Fibroblast of lung (primary cell): ENCODE results near the gene TMEM132C. TPM values are rescaled to one million over a fixed set of nuclear protein-coding genes. Genes with fewer than 3 reads are reported as not detected.

Experiments used
- DNase-seq, 2 donors: peaks; one replicate each; pipeline versions ENCODE4 v3.0.0 to v3.0.0-alpha.2; 2010; ENCODE audit warnings: low read depth in 2 of 2
- H2AFZ ChIP-seq: 2 replicates; pipeline ENCODE4 v1.5.1; 2012; ENCODE audit warnings: low read length, control low read depth, inconsistent platforms
- H3K27ac ChIP-seq: 2 replicates; pipeline ENCODE4 v1.5.1; 2011; ENCODE audit warnings: low read length, control low read depth; ENCODE audit not compliant: insufficient read depth
- H3K27me3 ChIP-seq: 2 replicates; pipeline ENCODE4 v1.5.1; 2011; ENCODE audit warnings: mild to moderate bottlenecking, low read length; ENCODE audit not compliant: control insufficient read depth, insufficient read depth
- H3K36me3 ChIP-seq: 2 replicates; pipeline ENCODE4 v1.5.1; 2011; ENCODE audit warnings: low read length; ENCODE audit not compliant: control insufficient read depth, insufficient read depth
- H3K4me1 ChIP-seq: 2 replicates; pipeline ENCODE4 v1.5.1; 2011; ENCODE audit warnings: low read length; ENCODE audit not compliant: control insufficient read depth, insufficient read depth; ENCODE audit errors: extremely low read depth
- H3K4me2 ChIP-seq: 2 replicates; pipeline ENCODE4 v1.5.1; 2011; ENCODE audit warnings: low read length, control low read depth; ENCODE audit not compliant: insufficient read depth; ENCODE audit errors: extremely low read depth
- H3K4me3 ChIP-seq, 4 experiments: fragments of 200-600 bp in 1 of 4; sonication (generic) in 1 of 4; replicated peaks in 1 of 4; 2 replicates each; pipeline ENCODE4 v1.5.1; 2011 to 2016; ENCODE audit warnings: low read length in 4 of 4, low read depth in 3 of 4, mild to moderate bottlenecking in 3 of 4, control low read depth in 2 of 4, inconsistent platforms in 1 of 4, mixed read lengths in 1 of 4; ENCODE audit not compliant: insufficient read depth in 1 of 4; ENCODE audit errors: control extremely low read depth in 1 of 4
- H3K79me2 ChIP-seq: 2 replicates; pipeline ENCODE4 v1.5.1; 2012; ENCODE audit warnings: mild to moderate bottlenecking, low read length, inconsistent platforms; ENCODE audit not compliant: control insufficient read depth, insufficient read depth
- H3K9ac ChIP-seq: 2 replicates; pipeline ENCODE4 v1.5.1; 2011; ENCODE audit warnings: mild to moderate bottlenecking, low read length, control low read depth; ENCODE audit not compliant: insufficient read depth
- H3K9me3 ChIP-seq: 2 replicates; pipeline ENCODE4 v1.5.1; 2012; ENCODE audit warnings: low read depth, low read length; ENCODE audit not compliant: control insufficient read depth, insufficient read depth
- H4K20me1 ChIP-seq: 2 replicates; pipeline ENCODE4 v1.5.1; 2011; ENCODE audit warnings: low read length; ENCODE audit not compliant: control insufficient read depth, insufficient read depth; ENCODE audit errors: extremely low read depth
- EZH2 ChIP-seq: IDR thresholded peaks from 2 replicates; pipeline ENCODE4 v1.5.1; 2012; ENCODE audit warnings: low read length, control low read depth, mild to moderate bottlenecking; ENCODE audit errors: missing control alignments
- polyA plus RNA-seq, 2 donors: library from polyadenylated mRNA; depleted of rRNA in 1 of 2; stranded (reverse) in 1 of 2; unstranded in 1 of 2; fragments of >200 nt; gene quantifications; 2 replicates each; pipeline ENCODE4 v1.2.1, GENCODE V29; 2011 to 2012; ENCODE audit warnings: missing spikeins in 1 of 2
- total RNA-seq: library from RNA; depleted of rRNA; stranded (reverse); fragments of >200 nt; gene quantifications from 2 replicates; pipeline ENCODE4 v1.2.1, GENCODE V29; 2014
- TF ChIP-seq, protein P1 (sequence below), 2 donors: IDR thresholded peaks in 1 of 2; conservative IDR thresholded peaks in 1 of 2; 1 replicate in 1 of 2; 2 replicates in 1 of 2; pipeline ENCODE4 v1.5.1; 2011 to 2012; ENCODE audit warnings: low read length in 2 of 2, control low read depth in 1 of 2, inconsistent platforms in 1 of 2, low read depth in 1 of 2, mild to moderate bottlenecking in 1 of 2

Gene TMEM132C
- total and polyA plus RNA-seq, 2 donors (not counting 1 experiment from before 2014, with no cell fraction given) = not detected

GRCh38 chr12:128571906-128572810 is 305.2 kb downstream of the TMEM132C start:
- Histone ChIP-seq H3K4me2 (no peak overlapping the region), H3K9ac (no peak overlapping the region), H2AFZ (no peak overlapping the region), H4K20me1 (no peaks in the 10 kb centered on the region), H3K36me3 (no peaks in the 10 kb centered on the region), H3K79me2 (no peaks in the 10 kb centered on the region), H3K9me3 (no peaks in the 10 kb centered on the region), H3K27ac (no peak overlapping the region), H3K4me1 (no peaks in the 10 kb centered on the region), H3K27me3 (no peaks in the 10 kb centered on the region), H3K4me3 (no peak overlapping the region)
- TF ChIP-seq, protein P1, sequence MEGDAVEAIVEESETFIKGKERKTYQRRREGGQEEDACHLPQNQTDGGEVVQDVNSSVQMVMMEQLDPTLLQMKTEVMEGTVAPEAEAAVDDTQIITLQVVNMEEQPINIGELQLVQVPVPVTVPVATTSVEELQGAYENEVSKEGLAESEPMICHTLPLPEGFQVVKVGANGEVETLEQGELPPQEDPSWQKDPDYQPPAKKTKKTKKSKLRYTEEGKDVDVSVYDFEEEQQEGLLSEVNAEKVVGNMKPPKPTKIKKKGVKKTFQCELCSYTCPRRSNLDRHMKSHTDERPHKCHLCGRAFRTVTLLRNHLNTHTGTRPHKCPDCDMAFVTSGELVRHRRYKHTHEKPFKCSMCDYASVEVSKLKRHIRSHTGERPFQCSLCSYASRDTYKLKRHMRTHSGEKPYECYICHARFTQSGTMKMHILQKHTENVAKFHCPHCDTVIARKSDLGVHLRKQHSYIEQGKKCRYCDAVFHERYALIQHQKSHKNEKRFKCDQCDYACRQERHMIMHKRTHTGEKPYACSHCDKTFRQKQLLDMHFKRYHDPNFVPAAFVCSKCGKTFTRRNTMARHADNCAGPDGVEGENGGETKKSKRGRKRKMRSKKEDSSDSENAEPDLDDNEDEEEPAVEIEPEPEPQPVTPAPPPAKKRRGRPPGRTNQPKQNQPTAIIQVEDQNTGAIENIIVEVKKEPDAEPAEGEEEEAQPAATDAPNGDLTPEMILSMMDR (conservative IDR thresholded peaks at IDR 0.05 in 1 of 2, IDR thresholded peaks at IDR 0.05 in 1 of 2; ENCODE audit: low read depth in 1 of 2, low read length in 2 of 2) = no peak
- no peak for TF ChIP-seq EZH2
- DNase-seq = no peak

GRCh38 chr12:128573907-128574306 is 306.9 kb downstream of the TMEM132C start:
- H3K36me3 ChIP-seq = no peaks in the 10 kb centered on the region
- no peak overlapping the region for H3K4me2 ChIP-seq
- no peaks in the 10 kb centered on the region for H4K20me1 ChIP-seq
- H3K79me2 ChIP-seq = no peaks in the 10 kb centered on the region
- H3K4me1 ChIP-seq = no peaks in the 10 kb centered on the region
- H3K9ac ChIP-seq = no peak overlapping the region
- H3K27me3 ChIP-seq = no peaks in the 10 kb centered on the region
- no peak for DNase-seq
- H3K9me3 ChIP-seq = no peaks in the 10 kb centered on the region
- no peak overlapping the region for H3K4me3 ChIP-seq
- no peak overlapping the region for H2AFZ ChIP-seq
- H3K27ac ChIP-seq = no peak overlapping the region
- TF ChIP-seq, protein P1 (conservative IDR thresholded peaks at IDR 0.05 in 1 of 2, IDR thresholded peaks at IDR 0.05 in 1 of 2; ENCODE audit: low read depth in 1 of 2, low read length in 2 of 2) = no peak
- TF ChIP-seq EZH2 = no peak

DNA sequence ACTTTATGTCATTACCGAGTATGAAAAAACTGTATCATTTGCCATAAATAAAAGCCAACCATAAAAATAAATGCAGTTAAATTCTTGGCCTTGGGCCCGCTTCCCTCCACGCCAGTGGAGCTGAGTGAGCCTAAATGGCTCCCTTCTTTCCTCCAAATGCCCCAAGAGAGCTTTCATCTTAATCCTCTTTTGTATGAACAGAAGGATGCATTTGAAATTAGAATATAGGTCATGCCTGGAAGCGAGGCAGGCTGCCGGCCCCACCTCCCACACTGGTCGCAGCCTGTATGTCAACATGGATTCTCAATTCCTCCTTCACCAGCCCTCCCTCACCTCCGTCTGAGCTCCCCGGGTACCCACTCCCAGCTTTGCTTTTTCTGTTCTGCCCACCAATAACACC is 311.1 kb downstream of the TMEM132C start:
- no peaks in the 10 kb centered on the region for H4K20me1 ChIP-seq
- no peak overlapping the region for H3K4me3 ChIP-seq
- H3K9me3 ChIP-seq = no peaks in the 10 kb centered on the region
- H3K36me3 ChIP-seq = no peaks in the 10 kb centered on the region
- no peak overlapping the region for H3K27ac ChIP-seq
- H3K9ac ChIP-seq = no peak overlapping the region
- H3K4me2 ChIP-seq = no peak overlapping the region
- TF ChIP-seq EZH2 = no peak
- TF ChIP-seq, protein P1 (conservative IDR thresholded peaks at IDR 0.05 in 1 of 2, IDR thresholded peaks at IDR 0.05 in 1 of 2; ENCODE audit: low read depth in 1 of 2, low read length in 2 of 2) = no peak
- no peaks in the 10 kb centered on the region for H3K27me3 ChIP-seq
- DNase-seq = no peak
- no peak overlapping the region for H2AFZ ChIP-seq
- no peaks in the 10 kb centered on the region for H3K79me2 ChIP-seq
- no peaks in the 10 kb centered on the region for H3K4me1 ChIP-seq
